Kasumi-1 (cell line): Measurements from ENCODE around the gene C17orf50.
A peak's percentile ranks its signal among the peaks of the same experiment; 100 is the strongest.
"Not testable (repeated sequence)": the region's sequence is repeated elsewhere in the genome, so short reads cannot be mapped to it uniquely, and the experiment has no call there.

Experiments used
- DNase-seq, 2 experiments: peaks; one replicate each; lab custom pipeline; 2025; lab: John Stamatoyannopoulos, UW

C17orf50 gene

DNA sequence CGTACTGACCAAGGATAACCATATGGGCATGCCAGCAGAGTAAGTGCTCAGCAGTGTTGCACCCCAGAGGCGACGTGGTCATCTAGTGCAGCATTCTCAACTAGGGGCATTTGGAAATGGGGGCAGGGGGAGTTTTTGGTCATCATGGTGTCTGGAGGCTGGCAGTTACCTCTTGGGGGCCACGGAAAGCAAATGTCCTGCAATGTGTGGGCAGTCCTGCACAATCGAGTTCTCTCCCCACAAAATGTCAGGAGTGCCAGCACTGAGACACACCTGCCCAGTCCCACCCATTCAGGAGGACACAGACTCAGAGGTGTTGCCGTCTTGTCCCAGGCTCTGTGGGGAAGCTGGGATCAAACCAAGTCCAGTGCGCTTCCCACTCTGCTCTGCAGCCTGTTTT, 26.3 kb upstream of the C17orf50 start:
- no peak for DNase-seq

DNA sequence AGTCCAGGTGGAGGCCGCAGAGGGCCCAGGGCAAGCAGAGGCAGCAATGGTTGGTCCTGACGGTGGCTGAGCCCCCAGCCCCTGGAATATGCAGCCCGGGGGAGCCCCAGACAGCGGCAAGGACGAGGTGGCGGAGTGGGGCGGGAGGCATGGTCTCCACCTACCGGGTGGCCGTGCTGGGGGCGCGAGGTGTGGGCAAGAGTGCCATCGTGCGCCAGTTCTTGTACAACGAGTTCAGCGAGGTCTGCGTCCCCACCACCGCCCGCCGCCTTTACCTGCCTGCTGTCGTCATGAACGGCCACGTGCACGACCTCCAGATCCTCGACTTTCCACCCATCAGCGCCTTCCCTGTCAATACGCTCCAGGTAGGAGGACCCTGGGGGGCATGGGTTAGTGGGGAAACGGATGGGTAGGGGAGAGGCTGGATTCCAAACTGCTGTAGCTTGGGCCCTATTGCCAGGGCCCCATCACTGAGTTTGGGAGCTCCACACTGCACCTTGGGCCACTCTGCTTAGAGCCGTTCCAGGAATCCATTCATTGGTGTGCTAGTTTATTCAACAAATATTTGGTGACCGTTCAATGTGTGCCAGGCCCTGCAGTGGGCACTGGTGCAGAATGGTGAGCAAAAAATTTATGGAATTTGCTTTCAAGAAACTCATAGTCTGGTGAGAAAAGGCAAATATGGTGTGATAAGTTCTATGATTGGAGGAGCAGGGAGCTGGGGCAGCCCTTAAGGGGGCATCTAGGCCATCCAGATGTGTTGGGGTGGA, 25.5 kb upstream of the C17orf50 start:
- no peak for DNase-seq

GRCh38 chr17:35736236-35736635, 24.5 kb upstream of the C17orf50 start:
- DNase-seq, result no peak

DNA sequence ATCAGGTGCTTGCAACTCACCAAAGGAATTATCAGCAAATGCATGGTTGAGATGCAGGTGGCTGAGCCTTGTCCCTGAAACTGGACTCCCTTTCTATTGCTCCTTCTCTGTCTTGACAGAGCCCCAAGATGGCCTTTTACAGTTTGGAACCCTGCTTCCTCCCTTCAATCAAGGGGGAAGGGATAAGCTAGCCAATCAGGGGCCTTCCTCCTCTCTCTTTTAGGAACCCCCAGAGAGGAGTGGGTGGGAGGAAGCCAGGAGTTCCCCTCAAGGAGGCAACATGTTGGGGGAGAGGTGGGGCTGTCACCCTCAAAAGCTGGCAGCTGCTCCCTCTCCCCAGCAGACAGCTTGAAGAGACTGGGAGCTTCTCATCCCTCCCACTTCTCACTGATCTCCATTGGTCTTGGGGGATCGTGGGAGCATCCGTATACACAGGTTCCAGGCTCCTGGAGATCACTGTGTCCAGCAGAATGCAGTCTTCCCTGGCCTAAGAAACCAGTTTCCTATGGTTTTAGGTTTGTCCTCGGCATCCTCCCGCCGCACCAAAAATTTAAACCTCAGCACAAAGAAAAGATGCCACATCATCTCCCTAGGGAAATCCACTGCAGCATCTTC, 22.1 kb upstream of the C17orf50 start:
- DNase-seq, result no peak

- no peak for DNase-seq
Measured at GRCh38 chr17:35740216-35740615, 20.5 kb upstream of the C17orf50 start.

DNA sequence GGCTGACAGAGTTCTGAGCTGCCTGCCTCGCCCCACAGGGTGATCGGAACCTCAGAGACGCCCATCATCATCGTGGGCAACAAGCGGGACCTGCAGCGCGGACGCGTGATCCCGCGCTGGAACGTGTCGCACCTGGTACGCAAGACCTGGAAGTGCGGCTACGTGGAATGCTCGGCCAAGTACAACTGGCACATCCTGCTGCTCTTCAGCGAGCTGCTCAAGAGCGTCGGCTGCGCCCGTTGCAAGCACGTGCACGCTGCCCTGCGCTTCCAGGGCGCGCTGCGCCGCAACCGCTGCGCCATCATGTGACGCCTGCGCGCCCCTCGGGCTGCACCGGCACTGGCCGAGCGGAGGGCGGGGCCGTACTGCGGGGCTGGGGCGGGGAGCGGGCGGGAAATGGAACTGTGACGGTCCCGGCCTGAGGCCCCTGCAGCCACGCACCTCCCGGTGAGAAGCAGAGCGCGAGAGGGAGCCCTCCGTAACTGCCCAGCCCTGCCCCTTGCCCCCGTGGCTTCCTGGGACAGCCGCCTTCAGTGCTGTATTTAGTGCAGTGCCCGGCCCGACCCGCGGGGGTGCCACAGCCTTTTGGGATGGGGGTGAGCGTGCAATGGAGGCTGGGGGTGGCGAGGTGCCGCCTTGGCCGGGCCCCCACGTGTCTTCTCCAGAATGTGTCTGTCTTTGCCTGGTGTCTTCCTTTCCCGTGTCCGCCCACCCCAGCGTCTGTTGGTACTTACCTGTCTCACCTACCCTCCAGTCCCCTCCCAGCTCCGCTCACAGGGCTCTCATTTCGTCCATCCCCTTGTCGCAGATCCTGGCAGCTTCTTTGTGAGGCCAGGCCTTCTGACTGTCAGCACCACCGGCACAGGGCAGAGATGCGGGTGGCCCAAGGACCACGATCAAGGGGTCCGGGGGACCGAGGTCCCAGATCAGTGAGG, 19.4 kb upstream of the C17orf50 start:
- DNase-seq, result no peak

- no peak for DNase-seq
Measured at GRCh38 chr17:35742496-35742895, 18.2 kb upstream of the C17orf50 start.

DNA sequence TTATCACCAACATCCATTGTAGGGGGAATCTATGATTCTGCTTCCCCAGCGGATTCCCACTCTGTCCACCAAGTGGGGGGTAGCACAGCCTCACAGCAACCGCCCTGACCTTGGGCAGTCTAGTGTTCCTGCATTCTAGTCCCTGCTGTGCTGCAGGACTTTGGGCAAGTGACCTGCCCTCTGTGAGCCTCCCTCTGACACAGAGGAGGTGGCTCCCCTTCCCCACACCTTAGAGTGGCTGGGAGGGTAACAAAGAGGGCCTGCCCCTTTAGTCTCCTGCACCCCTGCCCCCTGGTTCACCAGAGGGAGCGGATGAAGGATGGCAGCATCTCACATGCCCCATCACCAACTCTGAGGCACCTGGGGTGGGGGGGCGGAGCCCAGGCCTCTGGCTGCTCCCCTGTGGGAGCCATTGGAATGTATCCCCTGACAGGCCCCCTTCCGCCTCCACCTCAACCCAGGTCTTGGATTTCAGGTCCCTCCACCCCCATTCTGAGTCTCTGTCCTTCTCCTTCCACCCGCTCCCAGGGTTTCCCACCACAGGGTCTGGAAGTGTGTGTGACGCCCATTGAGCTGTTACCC, 17.7 kb upstream of the C17orf50 start:
- DNase-seq, result no peak

DNA sequence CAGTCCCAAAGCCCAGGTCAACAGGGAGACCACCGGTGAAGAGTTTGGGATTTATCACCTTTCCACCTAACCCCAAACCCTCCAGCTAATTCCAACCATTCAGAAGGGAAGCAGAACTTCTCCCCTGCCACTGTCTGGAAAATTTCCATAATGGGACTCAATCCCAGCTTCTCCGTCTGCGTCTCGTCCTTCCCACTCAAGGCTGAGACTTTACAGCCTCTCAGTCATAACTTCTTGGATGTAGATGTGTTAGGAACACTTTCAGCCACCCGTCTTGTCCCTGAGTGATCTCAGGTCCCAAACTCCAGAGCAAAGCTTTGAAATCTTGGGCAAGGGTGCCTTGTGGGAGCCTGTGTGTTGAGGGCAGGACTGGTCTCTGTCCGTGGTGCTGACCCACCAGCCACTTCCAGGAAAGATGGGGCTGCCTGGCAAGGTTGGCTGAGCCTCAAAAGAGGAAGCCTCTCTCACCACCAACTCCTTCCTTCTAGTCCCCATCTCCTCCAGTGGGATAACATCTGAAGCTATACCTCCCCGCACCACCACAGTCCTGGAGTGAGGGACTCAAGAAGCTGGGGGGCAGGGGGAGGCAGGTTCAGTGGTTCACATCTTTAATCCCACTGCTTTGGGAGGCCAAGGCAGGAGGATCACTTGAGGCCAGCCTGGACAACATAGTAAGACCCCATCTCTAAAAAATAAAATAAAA, 16.9 kb upstream of the C17orf50 start:
- peak; percentile 75 to 79 for DNase-seq

- DNase-seq, result no peak
Measured at GRCh38 chr17:35744830-35745229, 15.9 kb upstream of the C17orf50 start.

DNA sequence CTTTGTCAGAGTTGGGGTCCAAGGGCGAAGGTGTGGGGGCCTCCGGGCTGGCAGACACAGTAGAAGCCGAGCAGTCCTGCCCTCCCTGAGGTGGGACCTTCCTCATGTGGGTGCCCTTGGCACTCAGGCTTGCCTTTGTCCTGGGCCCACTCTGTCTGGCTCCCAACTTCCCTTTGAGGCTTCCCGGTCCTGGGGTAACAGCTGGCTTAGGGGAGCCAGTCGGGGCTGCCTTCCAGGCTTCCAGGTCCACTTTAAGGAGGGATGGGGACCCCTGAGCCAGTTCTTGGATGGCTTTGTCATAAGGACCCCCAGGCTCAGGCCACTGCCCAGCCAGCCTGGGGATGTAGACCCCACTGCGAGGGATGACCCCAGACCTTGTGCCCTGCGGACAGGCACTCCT, 15.4 kb upstream of the C17orf50 start:
- DNase-seq, result no peak

DNA sequence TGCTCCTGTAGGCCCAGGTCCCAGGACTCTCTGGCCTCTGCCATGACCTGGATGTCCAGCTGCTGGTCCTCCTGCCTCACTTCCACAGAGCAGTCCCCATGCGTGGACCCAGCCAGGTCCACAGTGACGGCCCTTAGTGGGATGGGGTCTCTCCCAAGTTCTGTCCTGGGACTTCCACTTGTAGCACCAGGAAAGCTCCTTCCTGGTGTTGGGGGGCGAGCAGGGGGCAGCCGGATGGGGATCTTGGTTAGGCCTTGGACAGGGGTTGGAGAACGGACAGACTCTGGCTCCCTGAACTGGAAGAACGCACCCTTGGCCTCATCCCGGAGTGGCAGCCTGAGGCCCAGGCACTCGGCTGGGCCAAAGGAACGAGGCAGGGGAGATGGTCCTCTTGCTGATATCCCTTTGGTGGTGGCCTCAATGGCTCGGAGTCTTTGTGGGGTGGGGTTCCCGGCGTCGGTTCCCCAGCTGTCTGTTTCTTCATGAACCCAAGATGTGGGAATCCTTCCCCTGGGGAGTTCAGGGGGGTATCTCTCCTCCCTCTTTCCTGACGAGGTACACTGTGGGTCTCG, 14.9 kb upstream of the C17orf50 start:
- no peak for DNase-seq

DNA sequence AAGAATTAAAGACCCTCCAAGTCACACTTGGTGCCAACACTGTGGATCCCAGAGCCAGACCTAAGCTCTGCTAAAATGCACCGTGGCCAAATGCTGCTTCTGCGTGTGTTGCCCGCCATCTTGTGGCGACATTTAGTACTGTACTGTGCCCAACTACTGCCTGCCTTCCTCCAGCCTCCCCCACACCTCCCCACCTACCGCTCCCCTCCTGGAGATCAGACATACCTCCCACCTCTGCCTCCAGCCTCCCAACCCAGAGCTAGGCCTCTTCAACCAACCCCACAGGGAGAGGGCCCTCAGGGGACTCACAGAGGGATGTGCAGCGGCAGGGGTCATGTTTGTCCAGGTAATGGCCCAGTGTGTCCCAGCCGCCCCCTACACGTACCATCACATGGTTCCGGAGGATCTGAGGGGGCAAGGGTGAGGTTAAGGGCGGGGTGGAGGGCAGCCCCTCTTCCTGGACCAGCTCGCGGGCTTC, 13.1 kb upstream of the C17orf50 start:
- DNase-seq, result peak; percentile 81 to 88

DNA sequence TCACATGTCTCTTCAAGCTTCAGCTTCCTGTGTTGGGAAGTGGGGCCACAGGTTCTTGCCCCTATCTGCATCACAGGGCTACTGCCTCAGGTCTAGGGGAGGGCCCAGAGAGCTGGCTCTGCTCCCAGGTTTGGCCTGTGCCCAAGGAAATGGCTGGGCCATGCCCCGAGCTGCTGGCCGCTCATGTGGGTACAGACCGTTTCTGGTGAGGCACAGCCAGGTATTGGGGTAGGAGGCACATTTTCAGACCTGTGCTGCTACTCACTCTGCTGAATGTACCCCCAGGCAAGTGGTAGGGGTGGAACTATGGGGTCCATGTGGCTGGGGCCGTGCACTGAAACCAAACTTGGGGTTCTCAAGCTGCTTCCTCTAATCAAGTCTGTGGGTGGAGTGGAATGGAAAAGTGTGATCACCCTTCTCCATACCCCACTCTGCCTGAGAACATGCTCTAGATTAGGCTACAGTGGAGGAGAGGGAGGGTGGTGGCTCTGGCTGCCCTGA, 12.3 kb upstream of the C17orf50 start:
- no peak for DNase-seq

GRCh38 chr17:35748979-35749378, 11.7 kb upstream of the C17orf50 start:
- DNase-seq, result no peak

DNA sequence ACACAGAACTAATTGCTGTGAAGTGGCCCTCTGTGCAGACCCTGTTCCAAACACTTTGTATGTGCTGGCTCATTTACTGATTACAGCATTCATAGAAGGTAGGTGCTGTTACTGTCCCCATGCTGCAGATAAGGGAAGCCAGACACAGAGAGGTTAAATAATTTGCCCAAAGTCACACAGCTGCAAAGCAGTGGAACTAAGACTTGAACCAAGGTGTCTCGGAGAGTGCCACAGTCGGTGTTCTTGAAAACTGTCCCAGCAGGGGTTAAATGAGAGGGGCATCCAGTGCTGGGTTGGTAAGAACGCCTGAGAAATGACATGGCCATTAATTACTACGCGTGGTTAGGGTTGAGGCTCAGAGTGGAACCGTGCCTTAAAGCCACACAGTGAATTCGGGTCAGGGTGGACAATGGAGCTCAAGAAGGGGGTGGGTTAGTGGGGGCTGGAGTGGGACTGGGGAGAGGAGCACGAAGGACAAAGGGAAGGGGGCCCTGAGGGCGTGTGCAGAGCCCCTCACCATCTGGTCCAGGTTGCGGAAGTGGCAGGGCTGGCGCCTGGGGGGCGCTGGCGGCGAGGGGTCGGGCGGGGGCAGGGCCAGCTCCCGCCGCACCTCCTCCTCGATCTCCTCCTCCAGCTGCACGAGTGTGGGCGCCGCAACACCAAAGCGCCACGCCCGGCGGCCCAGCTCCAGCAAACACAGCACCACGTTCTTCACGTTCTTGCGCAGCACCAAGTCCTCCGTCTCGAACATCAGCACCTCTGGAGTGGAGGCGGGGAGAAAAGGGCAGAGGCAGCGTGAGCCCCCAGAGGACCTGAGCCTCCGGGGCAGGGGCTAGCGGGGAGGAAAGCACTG, 10.9 kb upstream of the C17orf50 start:
- DNase-seq, result peak; percentile 30 to 39

- DNase-seq, result no peak
Measured at GRCh38 chr17:35750526-35751395, 9.9 kb upstream of the C17orf50 start.

GRCh38 chr17:35751541-35751940, 9.1 kb upstream of the C17orf50 start:
- not testable (repeated sequence) for DNase-seq

- DNase-seq, result no peak
Measured at GRCh38 chr17:35752471-35752870, 8.2 kb upstream of the C17orf50 start.
